ENCODE data around the gene CYP27C1. TPM values are rescaled to one million over a fixed set of nuclear protein-coding genes. Genes with fewer than 3 reads are reported as not detected.

CYP27C1 gene
- total RNA-seq, 1 donor from 2014 or later = 2.4 TPM

GRCh38 chr2:127134833-127135830 lies 85.0 kb downstream of the CYP27C1 start:
- DNase-seq (ENCODE audit: low spot score in 2 of 2) = no peak
- FAIRE-seq = no peak

DNA sequence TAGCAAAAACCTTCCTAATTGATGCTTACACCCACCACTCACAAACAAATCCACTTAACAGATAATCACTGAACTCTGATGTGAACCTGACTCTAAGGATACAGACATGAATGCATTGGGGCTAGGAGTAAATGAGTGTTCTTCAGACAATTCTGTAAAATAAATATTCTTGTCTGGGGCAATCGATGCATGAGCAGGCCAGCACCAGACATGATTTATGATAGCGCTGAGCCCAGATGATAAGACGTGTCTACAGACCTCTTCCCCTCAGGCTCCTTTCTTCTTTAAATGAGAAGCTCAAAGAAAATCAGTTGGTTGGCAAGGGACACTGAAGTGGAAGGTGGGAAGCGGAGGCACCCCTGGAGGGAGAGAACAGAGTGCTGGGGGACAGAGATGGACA lies 85.9 kb downstream of the CYP27C1 start:
- DNase-seq (ENCODE audit: low spot score in 2 of 2) = no peak
- FAIRE-seq = no peak

Small RNAs within 50 kb of the gene (small RNA-seq; reads per million reads assigned to genes)
- gene NIFKP9 = not detected

Other genes starting within 250 kb of the CYP27C1 start
- 57.5 TPM for gene BIN1, start 113.1 kb downstream of the CYP27C1 start, total RNA-seq
- 46.1 TPM for gene ERCC3, start 73.8 kb upstream of the CYP27C1 start, total RNA-seq
- 37.9 TPM for gene MAP3K2, start 167.7 kb upstream of the CYP27C1 start, total RNA-seq
- not detected for gene PROC, start 198.1 kb upstream of the CYP27C1 start, total RNA-seq

Data from frontal cortex (tissue), 4 donors.